Upper lobe of right lung (tissue), 1 donor: ENCODE measurements around the gene SSTR1. TPM values are rescaled to one million over a fixed set of nuclear protein-coding genes. Genes with fewer than 3 reads are reported as not detected.

Source experiments
- ATAC-seq: fragments of 200-7000 bp; cut with Tn5 transposase; one replicate; pipeline ENCODE4 v1.9.1; 2020; ENCODE audit warnings: mild to moderate bottlenecking, moderate library complexity
- DNase-seq: peaks from one replicate; pipeline ENCODE4 v3.0.0-alpha.2; 2020
- H3K27ac ChIP-seq: fragments of 200-600 bp; one replicate; pipeline ENCODE4 v1.8.0; 2022
- H3K27me3 ChIP-seq: fragments of 200-600 bp; one replicate; pipeline ENCODE4 v1.8.0; 2022; ENCODE audit warnings: mild to moderate bottlenecking
- H3K36me3 ChIP-seq: fragments of 200-600 bp; one replicate; pipeline ENCODE4 v1.8.0; 2022
- H3K4me1 ChIP-seq: fragments of 200-600 bp; one replicate; pipeline ENCODE4 v1.8.0; 2022
- H3K4me3 ChIP-seq: fragments of 200-600 bp; one replicate; pipeline ENCODE4 v1.8.0; 2022; ENCODE audit warnings: mild to moderate bottlenecking
- H3K9me3 ChIP-seq: fragments of 200-600 bp; one replicate; pipeline ENCODE4 v1.8.0; 2022
- intact Hi-C: fragments of 100-400 bp; cut with DNase I; formaldehyde crosslinking; loops from one replicate; pipeline ENCODE4 v1.11.0; 2022
- total RNA-seq: library from RNA; stranded (reverse); fragmentation: NEBNext Ultra II Directional; extraction: Animal tissue kit (Norgen Biotek cat#: 25700); gene quantifications from one replicate; pipeline ENCODE4 v1.2.1, GENCODE V29; 2021
- TF ChIP-seq, protein P1 (sequence below): fragments of 200-600 bp; IDR thresholded peaks from one replicate; pipeline ENCODE4 v1.8.0; 2022; ENCODE audit warnings: antibody characterized with exemption
- donor health status: DM: no; HTN: yes; CAD: no; lungs with severe emphysema.

The SSTR1 gene
- total RNA-seq, 1 donor from 2014 or later = 9.2 TPM

DNA sequence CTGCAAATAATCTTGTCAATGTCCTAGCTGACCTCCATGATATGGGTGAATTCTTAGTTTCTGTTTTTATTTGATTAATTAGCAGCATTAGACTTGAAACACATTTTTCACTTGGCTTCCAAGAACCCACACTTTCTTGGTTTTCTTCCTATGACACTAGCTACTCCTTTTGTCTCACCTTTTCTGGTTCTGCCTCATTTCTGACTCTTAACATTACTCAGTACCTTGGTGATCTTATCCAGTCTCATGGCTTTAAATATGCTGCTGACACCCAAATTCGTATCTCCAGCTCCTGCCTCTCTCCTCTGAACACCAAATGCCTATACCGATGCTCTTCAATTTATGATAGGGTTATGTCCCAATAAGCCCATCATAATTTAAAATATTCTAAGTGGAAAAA, 32.0 kb upstream of the SSTR1 start:
- no peak overlapping the region for H3K27ac ChIP-seq
- H3K4me3 ChIP-seq = no peak overlapping the region
- TF ChIP-seq, protein P1, sequence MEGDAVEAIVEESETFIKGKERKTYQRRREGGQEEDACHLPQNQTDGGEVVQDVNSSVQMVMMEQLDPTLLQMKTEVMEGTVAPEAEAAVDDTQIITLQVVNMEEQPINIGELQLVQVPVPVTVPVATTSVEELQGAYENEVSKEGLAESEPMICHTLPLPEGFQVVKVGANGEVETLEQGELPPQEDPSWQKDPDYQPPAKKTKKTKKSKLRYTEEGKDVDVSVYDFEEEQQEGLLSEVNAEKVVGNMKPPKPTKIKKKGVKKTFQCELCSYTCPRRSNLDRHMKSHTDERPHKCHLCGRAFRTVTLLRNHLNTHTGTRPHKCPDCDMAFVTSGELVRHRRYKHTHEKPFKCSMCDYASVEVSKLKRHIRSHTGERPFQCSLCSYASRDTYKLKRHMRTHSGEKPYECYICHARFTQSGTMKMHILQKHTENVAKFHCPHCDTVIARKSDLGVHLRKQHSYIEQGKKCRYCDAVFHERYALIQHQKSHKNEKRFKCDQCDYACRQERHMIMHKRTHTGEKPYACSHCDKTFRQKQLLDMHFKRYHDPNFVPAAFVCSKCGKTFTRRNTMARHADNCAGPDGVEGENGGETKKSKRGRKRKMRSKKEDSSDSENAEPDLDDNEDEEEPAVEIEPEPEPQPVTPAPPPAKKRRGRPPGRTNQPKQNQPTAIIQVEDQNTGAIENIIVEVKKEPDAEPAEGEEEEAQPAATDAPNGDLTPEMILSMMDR = no peak
- no peaks in the 10 kb centered on the region for H3K27me3 ChIP-seq
- no peak for DNase-seq
- intact Hi-C loops = no loop called here
- no peaks in the 10 kb centered on the region for H3K9me3 ChIP-seq
- no peak for ATAC-seq
- no peaks in the 10 kb centered on the region for H3K4me1 ChIP-seq
- H3K36me3 ChIP-seq = no peaks in the 10 kb centered on the region

GRCh38 chr14:38176379-38176778, 31.3 kb upstream of the SSTR1 start:
- Histone ChIP-seq H3K4me1 (no peaks in the 10 kb centered on the region), H3K36me3 (no peaks in the 10 kb centered on the region), H3K27ac (no peak overlapping the region), H3K9me3 (no peaks in the 10 kb centered on the region), H3K4me3 (no peak overlapping the region), H3K27me3 (no peaks in the 10 kb centered on the region)
- DNase-seq (no peak), ATAC-seq (no peak)
- intact Hi-C loops = no loop called here
- TF ChIP-seq, protein P1 = no peak

DNA sequence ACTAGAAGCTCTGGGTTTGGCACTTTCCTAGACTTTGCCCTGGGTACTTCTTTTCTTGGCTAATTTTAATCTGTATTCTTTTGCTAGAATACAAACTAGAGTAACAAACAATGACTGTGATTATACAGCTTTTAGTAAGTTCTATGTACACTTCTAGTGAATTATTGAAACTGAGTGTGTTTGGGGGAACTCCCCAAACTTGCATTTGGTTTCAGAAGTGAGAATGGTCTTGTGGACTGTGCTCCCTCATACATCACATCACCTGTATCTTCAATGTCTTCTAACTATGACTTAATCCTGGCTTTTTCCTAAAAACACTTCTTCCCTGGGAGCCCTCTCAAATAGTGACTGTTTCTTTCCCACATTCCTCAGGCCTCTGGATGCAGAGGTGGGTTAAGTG, 23.6 kb upstream of the SSTR1 start:
- no peaks in the 10 kb centered on the region for H3K4me1 ChIP-seq
- H3K4me3 ChIP-seq = no peak overlapping the region
- intact Hi-C loops = no loop called here
- H3K27me3 ChIP-seq = no peaks in the 10 kb centered on the region
- no peak overlapping the region for H3K27ac ChIP-seq
- H3K9me3 ChIP-seq = no peaks in the 10 kb centered on the region
- H3K36me3 ChIP-seq = no peaks in the 10 kb centered on the region
- TF ChIP-seq, protein P1 = no peak
- ATAC-seq (no peak), DNase-seq (no peak)

DNA sequence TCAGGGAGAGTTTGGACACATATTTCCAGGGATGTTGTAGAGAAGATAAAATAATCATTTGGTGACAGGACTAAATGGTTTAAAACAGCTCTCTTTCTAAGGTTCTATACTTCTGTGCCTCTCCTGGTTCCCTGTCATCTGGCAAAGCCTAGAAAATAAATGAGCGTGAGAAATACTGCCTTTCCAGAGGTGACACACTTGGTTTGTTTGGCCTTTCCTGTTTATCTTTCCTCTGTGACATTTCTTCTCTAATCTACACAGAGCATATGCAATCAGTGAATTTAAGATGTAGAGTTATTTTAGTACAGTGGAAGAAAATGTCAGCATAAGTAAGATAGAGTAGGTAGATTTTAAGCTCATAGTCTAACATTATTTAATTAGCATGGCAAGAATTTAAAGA, 22.0 kb upstream of the SSTR1 start:
- Histone ChIP-seq H3K27me3 (no peaks in the 10 kb centered on the region), H3K36me3 (no peaks in the 10 kb centered on the region), H3K4me1 (no peaks in the 10 kb centered on the region), H3K27ac (no peak overlapping the region), H3K4me3 (no peak overlapping the region), H3K9me3 (no peaks in the 10 kb centered on the region)
- TF ChIP-seq, protein P1 = no peak
- no peak for ATAC-seq
- intact Hi-C loops = no loop called here
- no peak for DNase-seq

DNA sequence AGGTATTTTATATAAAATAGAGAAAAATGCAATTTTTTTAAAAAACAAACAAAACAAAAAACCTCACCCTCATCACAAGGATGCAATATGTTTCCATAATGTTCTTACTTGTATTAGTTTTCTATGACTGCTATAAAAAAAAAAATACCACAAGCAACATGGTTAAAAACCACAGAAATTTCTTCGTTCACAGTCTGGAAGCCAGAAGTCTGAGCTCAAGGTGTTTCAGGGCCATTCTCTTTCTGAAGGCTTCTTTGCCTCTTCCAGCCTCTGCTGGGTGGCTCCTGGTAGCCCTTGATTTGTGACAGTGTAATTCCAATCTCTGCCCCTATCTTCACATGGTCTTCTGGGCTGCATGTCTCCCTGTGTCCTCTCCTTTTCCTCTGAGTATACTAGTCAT, 21.5 kb upstream of the SSTR1 start:
- no peak for ATAC-seq
- Histone ChIP-seq H3K9me3 (no peaks in the 10 kb centered on the region), H3K27me3 (no peaks in the 10 kb centered on the region), H3K4me1 (no peaks in the 10 kb centered on the region), H3K4me3 (no peak overlapping the region), H3K36me3 (no peaks in the 10 kb centered on the region), H3K27ac (no peak overlapping the region)
- TF ChIP-seq, protein P1 = no peak
- intact Hi-C loops = no loop called here
- no peak for DNase-seq

DNA sequence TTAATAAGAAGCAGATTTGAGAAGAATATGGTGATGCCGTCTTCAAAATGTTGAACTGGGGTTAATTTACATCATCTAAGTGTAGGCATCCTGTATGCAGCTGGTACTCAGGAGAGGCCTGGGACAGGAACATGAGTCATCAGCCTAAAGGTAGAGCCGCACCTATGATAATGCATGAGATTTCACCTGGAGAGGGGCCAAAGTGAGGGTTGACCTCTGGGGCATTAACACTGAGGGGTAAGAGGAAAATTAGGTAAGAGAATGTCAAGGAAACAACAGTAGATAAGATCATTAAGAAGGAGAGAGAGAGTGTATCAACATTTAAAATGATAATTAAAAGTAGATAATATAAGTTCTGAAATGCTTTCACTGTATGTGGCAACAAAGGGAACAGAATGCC, 20.2 kb upstream of the SSTR1 start:
- H3K27me3 ChIP-seq = no peaks in the 10 kb centered on the region
- ATAC-seq = no peak
- TF ChIP-seq, protein P1 = no peak
- no peaks in the 10 kb centered on the region for H3K4me1 ChIP-seq
- H3K4me3 ChIP-seq = no peak overlapping the region
- no peaks in the 10 kb centered on the region for H3K36me3 ChIP-seq
- no peaks in the 10 kb centered on the region for H3K9me3 ChIP-seq
- intact Hi-C loops = no loop called here
- no peak overlapping the region for H3K27ac ChIP-seq
- DNase-seq = no peak
